ENCODE measurements around the gene SLC4A5.

Gene SLC4A5

GRCh38 chr2:74375838-74376237, 32.6 kb upstream of the SLC4A5 start:
- H3K9me3 Mint-ChIP-seq, result no peaks in the 10 kb centered on the region
- no peak overlapping the region for H3K27ac Mint-ChIP-seq
- peaks cover 24% of the 10 kb centered on the region for H3K4me1 Mint-ChIP-seq (ENCODE audit: low read depth)
- peaks cover 70% of the 10 kb centered on the region for H3K36me3 Mint-ChIP-seq (ENCODE audit: low read depth)
- intact Hi-C loops (cut with micrococcal nuclease), result no loop called here
- no peak overlapping the region for H3K4me3 Mint-ChIP-seq
- H3K27me3 Mint-ChIP-seq, result no peaks in the 10 kb centered on the region

GRCh38 chr2:74374509-74375205, 31.4 kb upstream of the SLC4A5 start:
- Mint-ChIP-seq H3K27me3 (no peaks in the 10 kb centered on the region), H3K4me1 (ENCODE audit: low read depth) (peaks cover 13% of the 10 kb centered on the region), H3K4me3 (no peak overlapping the region), H3K9me3 (no peaks in the 10 kb centered on the region), H3K27ac (no peak overlapping the region), H3K36me3 (ENCODE audit: low read depth) (peaks cover 82% of the 10 kb centered on the region)
- intact Hi-C loops (cut with micrococcal nuclease), result no loop called here

GRCh38 chr2:74373985-74374384, 30.8 kb upstream of the SLC4A5 start:
- Mint-ChIP-seq H3K9me3 (no peaks in the 10 kb centered on the region), H3K4me1 (ENCODE audit: low read depth) (peaks cover 12% of the 10 kb centered on the region), H3K27ac (no peak overlapping the region), H3K27me3 (no peaks in the 10 kb centered on the region), H3K36me3 (ENCODE audit: low read depth) (peaks cover 89% of the 10 kb centered on the region), H3K4me3 (no peak overlapping the region)
- intact Hi-C loops (cut with micrococcal nuclease), result no loop called here

GRCh38 chr2:74373221-74373676, 30.0 kb upstream of the SLC4A5 start:
- intact Hi-C loops (cut with micrococcal nuclease), result no loop called here
- Mint-ChIP-seq H3K4me1 (ENCODE audit: low read depth) (peaks cover 12% of the 10 kb centered on the region), H3K36me3 (ENCODE audit: low read depth) (peaks cover 90% of the 10 kb centered on the region), H3K27me3 (no peaks in the 10 kb centered on the region), H3K4me3 (no peak overlapping the region), H3K27ac (peak overlapping the region; percentile 25), H3K9me3 (no peaks in the 10 kb centered on the region)

- Mint-ChIP-seq H3K4me3 (no peak overlapping the region), H3K4me1 (ENCODE audit: low read depth) (peaks cover 12% of the 10 kb centered on the region), H3K9me3 (no peaks in the 10 kb centered on the region), H3K27ac (no peak overlapping the region), H3K27me3 (no peaks in the 10 kb centered on the region), H3K36me3 (ENCODE audit: low read depth) (peaks cover 90% of the 10 kb centered on the region)
- intact Hi-C loops (cut with micrococcal nuclease), result no loop called here
Observed at GRCh38 chr2:74372674-74373073, 29.5 kb upstream of the SLC4A5 start.

- intact Hi-C loops (cut with micrococcal nuclease), result no loop called here
- no peaks in the 10 kb centered on the region for H3K9me3 Mint-ChIP-seq
- H3K4me1 Mint-ChIP-seq (ENCODE audit: low read depth), result peaks cover 12% of the 10 kb centered on the region
- H3K4me3 Mint-ChIP-seq, result no peak overlapping the region
- H3K27ac Mint-ChIP-seq, result no peak overlapping the region
- H3K27me3 Mint-ChIP-seq, result no peaks in the 10 kb centered on the region
- peaks cover 90% of the 10 kb centered on the region for H3K36me3 Mint-ChIP-seq (ENCODE audit: low read depth)
Observed at GRCh38 chr2:74371421-74371820, 28.2 kb upstream of the SLC4A5 start.

- no peak overlapping the region for H3K4me3 Mint-ChIP-seq
- no peaks in the 10 kb centered on the region for H3K9me3 Mint-ChIP-seq
- H3K36me3 Mint-ChIP-seq (ENCODE audit: low read depth), result peaks cover 90% of the 10 kb centered on the region
Observed at GRCh38 chr2:74369976-74370375, 26.8 kb upstream of the SLC4A5 start.

GRCh38 chr2:74368499-74368898, 25.3 kb upstream of the SLC4A5 start:
- H3K36me3 Mint-ChIP-seq (ENCODE audit: low read depth), result peaks cover 93% of the 10 kb centered on the region
- H3K27ac Mint-ChIP-seq, result no peak overlapping the region
- H3K27me3 Mint-ChIP-seq, result no peaks in the 10 kb centered on the region
- peaks cover 5% of the 10 kb centered on the region for H3K4me1 Mint-ChIP-seq (ENCODE audit: low read depth)
- no peak overlapping the region for H3K4me3 Mint-ChIP-seq
- H3K9me3 Mint-ChIP-seq, result no peaks in the 10 kb centered on the region
- intact Hi-C loops (cut with micrococcal nuclease), result no loop called here

More at GRCh38 chr2:74369976-74370375, 26.8 kb upstream of the SLC4A5 start:
- intact Hi-C loops (cut with micrococcal nuclease), result no loop called here
- peaks cover 5% of the 10 kb centered on the region for H3K4me1 Mint-ChIP-seq (ENCODE audit: low read depth)
- H3K27me3 Mint-ChIP-seq, result no peaks in the 10 kb centered on the region
- no peak overlapping the region for H3K27ac Mint-ChIP-seq

GRCh38 chr2:74367789-74368188, 24.6 kb upstream of the SLC4A5 start:
- Mint-ChIP-seq H3K4me3 (no peak overlapping the region), H3K36me3 (ENCODE audit: low read depth) (peaks cover 100% of the 10 kb centered on the region), H3K27ac (no peak overlapping the region), H3K9me3 (no peaks in the 10 kb centered on the region), H3K4me1 (ENCODE audit: low read depth) (no peaks in the 10 kb centered on the region), H3K27me3 (no peaks in the 10 kb centered on the region)
- intact Hi-C loops (cut with micrococcal nuclease), result no loop called here

GRCh38 chr2:74366036-74366435, 22.8 kb upstream of the SLC4A5 start:
- Mint-ChIP-seq H3K4me1 (ENCODE audit: low read depth) (no peaks in the 10 kb centered on the region), H3K27ac (no peak overlapping the region), H3K36me3 (ENCODE audit: low read depth) (peaks cover 100% of the 10 kb centered on the region), H3K9me3 (no peaks in the 10 kb centered on the region), H3K27me3 (no peaks in the 10 kb centered on the region), H3K4me3 (no peak overlapping the region)
- intact Hi-C loops (cut with micrococcal nuclease), result no loop called here

GRCh38 chr2:74364533-74365505, 21.6 kb upstream of the SLC4A5 start:
- Mint-ChIP-seq H3K4me3 (no peak overlapping the region), H3K4me1 (ENCODE audit: low read depth) (no peaks in the 10 kb centered on the region), H3K36me3 (ENCODE audit: low read depth) (peaks cover 99% of the 10 kb centered on the region), H3K27ac (no peak overlapping the region), H3K9me3 (no peaks in the 10 kb centered on the region), H3K27me3 (no peaks in the 10 kb centered on the region)
- intact Hi-C loops (cut with micrococcal nuclease), result no loop called here

GRCh38 chr2:74361327-74361726, 18.1 kb upstream of the SLC4A5 start:
- Mint-ChIP-seq H3K27ac (no peak overlapping the region), H3K36me3 (ENCODE audit: low read depth) (peaks cover 98% of the 10 kb centered on the region), H3K9me3 (no peaks in the 10 kb centered on the region), H3K4me3 (no peak overlapping the region), H3K4me1 (ENCODE audit: low read depth) (no peaks in the 10 kb centered on the region), H3K27me3 (no peaks in the 10 kb centered on the region)
- intact Hi-C loops (cut with micrococcal nuclease), result no loop called here

GRCh38 chr2:74357627-74358026, 14.4 kb upstream of the SLC4A5 start:
- no peaks in the 10 kb centered on the region for H3K4me1 Mint-ChIP-seq (ENCODE audit: low read depth)
- H3K36me3 Mint-ChIP-seq (ENCODE audit: low read depth), result peaks cover 73% of the 10 kb centered on the region
- H3K27me3 Mint-ChIP-seq, result no peaks in the 10 kb centered on the region
- H3K27ac Mint-ChIP-seq, result no peak overlapping the region
- H3K9me3 Mint-ChIP-seq, result no peaks in the 10 kb centered on the region
- H3K4me3 Mint-ChIP-seq, result no peak overlapping the region
- intact Hi-C loops (cut with micrococcal nuclease), result no loop called here

GRCh38 chr2:74349889-74350288, 6.7 kb upstream of the SLC4A5 start:
- Mint-ChIP-seq H3K36me3 (ENCODE audit: low read depth) (peaks cover under 1% of the 10 kb centered on the region), H3K4me1 (ENCODE audit: low read depth) (no peaks in the 10 kb centered on the region), H3K9me3 (no peaks in the 10 kb centered on the region), H3K27me3 (no peaks in the 10 kb centered on the region), H3K4me3 (no peak overlapping the region), H3K27ac (no peak overlapping the region)
- intact Hi-C loops (cut with micrococcal nuclease), result no loop called here

Data from dendritic cell treated with granulocyte-macrophage colony-stimulating factor and Interleukin-4, amounts not matched to agents 40 ng/mL and 50 ng/mL, for 4 days (primary cell).